GM21825 (cell line): ENCODE data around the gene RARS2.

Experiments
- ATAC-seq: cut with Tn5 transposase; IDR thresholded peaks from one replicate; pipeline ENCODE4 v1.9.1; 2021; ENCODE audit warnings: mild to moderate bottlenecking, moderate library complexity; ENCODE audit not compliant: unreplicated experiment

Gene RARS2

GRCh38 chr6:87574237-87574804, 15.5 kb downstream of the RARS2 start:
- no peak for ATAC-seq

- no peak for ATAC-seq
Observed at GRCh38 chr6:87573307-87574024, 16.3 kb downstream of the RARS2 start.

DNA sequence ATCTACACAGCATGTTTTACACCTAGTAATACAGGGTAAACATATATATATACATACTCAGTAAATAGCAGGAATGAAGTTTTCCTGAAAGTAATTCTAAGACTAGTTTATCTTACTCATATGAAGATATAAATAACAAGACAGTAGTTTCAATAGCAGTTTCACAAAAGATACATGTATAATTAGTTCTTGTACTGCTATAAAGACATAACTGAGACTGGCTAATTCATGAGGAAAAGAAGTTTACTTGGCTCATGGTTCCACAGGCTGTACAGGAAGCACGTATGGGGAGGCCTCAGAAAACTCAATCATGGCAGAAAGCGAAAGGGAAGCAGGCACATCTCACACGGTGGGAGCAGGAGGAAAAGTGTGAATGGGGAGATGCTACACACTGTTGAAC, 16.9 kb downstream of the RARS2 start:
- ATAC-seq: no peak

DNA sequence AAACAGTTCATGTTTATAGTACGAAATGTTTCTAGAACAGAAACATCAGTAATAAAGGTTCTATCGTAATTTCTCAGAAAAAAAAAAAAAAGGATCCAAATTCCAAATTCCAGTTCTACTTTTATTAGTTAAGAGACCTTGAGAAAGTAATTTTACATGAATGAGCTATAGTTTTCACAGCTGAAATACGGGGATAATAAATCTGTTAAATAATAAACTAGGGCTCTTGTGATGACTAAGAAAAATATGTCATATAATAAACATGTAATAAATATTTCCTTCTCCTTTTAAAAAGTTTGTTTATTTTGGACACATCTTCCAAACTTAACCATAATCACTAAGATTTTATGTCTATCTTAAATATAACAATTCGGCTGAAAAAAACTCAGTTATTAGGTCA, 17.8 kb downstream of the RARS2 start:
- ATAC-seq: no peak

- no peak for ATAC-seq
Observed at GRCh38 chr6:87561017-87561416, 28.8 kb downstream of the RARS2 start.

DNA sequence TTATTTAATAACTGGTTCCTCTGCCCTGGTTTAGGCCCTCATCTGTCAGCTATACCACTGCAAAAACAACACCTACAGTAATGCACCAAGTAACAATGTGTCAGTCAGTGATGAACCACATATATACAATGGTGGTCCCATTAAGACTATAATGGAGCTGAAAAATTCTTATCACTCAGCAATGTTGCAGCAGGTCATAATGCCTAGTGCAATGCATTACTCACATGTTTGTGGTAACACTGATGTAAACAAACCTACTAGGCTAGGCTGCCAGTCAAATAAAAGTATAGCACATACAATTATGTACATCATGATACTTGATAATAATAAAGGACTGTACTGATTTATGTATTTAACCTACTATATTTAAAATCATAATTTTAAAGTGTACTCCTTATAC, 31.3 kb downstream of the RARS2 start:
- ATAC-seq: no peak

- ATAC-seq: no peak
Observed at GRCh38 chr6:87555506-87555905, 34.3 kb downstream of the RARS2 start.

DNA sequence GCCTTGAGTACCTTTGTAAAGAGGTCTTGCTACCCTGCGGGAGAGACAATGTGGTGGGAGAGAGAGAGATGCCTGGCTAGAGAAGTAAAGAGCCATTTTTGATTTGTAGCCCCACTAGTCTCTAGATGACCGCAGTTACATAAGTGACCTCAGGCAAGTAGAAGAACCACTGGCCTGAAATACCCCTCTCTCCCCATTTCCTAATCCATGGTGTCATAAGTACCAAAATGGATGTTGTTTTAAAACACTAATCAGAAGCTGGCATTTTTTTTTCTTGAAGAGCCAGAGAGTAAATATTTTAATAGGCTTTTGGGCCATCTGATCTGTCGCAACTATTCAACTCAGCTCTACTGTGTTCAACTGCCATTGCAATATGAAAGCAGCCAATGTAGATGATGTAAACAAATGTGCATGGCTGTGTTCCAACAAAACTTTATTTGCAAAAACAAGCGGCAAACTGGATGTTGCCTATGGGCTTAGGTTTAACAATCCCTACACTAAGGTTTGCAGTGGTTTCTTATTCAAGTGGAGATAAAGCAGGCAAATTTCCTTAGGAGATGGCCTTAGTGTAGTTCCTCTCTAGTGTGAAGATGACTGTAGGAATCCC, 36.5 kb downstream of the RARS2 start:
- no peak for ATAC-seq

DNA sequence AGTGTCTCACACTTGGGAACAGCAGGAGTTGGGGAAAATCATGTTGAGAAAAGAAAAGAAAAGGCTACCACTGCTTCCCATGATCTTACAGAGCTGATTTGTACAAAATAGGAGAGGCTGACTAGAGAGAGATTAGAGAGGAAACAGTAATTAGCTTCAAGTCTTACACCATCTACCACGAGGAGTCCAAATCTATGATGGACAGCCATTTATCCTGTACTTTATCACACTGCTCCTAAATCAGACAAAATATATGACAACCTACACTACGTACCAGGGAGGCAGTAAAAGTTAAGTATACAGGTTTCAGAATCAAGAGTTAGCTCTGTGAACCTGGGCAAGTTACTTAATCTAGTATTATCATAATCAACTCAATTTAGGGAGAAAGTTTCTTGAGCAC, 38.0 kb downstream of the RARS2 start:
- ATAC-seq: no peak

- ATAC-seq: no peak
Observed at GRCh38 chr6:87544474-87544735, 45.4 kb downstream of the RARS2 start.

DNA sequence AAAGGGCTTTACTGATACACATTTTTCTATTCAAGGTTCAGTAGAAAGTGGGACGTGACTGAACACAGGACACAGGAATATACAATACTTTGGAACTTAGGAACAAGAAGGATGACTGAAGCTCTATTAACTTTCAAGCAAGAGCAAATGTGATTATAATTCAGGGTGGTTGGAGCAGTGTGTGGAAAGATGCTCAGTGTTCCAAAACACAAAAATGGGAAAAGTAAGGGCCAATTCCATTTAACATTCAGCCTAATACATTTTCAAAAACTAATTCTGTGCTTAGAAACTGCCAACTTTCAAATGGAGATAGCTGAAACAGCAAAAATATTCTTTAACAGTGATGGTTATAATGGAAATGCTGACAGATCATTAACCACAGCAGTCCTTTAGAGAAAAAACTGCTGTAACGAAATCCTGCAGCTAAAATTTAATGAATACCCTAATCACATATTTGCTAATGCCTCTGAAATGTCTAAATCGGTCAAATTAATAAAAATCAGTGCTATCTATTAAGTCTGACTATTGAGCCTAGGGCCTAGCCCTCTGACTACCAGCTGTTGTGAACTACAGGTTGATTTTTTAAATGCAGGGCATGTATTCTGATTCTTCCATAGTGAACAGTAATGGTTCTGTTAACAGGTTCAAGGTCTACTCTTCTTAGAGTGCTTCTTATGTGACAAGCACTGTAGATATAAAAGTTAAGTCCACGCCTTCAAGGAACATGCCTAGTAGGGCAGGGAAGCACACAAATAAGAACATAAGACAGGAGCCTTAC, 45.9 kb downstream of the RARS2 start:
- ATAC-seq: no peak

DNA sequence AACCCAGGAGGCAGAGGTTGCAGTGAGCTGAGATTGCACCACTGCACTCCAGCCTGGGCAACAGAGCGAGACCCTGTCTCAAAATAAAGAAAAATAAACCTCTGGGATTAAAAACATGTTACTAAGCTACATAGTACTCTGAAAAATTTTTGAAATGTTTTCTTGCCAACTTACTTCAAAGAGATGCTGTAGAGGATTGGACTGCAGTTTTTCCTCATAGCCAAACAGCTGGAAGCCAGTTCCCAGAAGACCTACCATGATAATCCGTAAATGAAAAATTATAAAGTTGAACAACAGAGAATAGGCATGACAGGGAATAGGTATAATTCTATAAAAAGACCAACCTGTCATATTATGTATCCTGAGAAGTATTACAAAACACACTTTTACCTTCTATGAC, 48.0 kb downstream of the RARS2 start:
- no peak for ATAC-seq

DNA sequence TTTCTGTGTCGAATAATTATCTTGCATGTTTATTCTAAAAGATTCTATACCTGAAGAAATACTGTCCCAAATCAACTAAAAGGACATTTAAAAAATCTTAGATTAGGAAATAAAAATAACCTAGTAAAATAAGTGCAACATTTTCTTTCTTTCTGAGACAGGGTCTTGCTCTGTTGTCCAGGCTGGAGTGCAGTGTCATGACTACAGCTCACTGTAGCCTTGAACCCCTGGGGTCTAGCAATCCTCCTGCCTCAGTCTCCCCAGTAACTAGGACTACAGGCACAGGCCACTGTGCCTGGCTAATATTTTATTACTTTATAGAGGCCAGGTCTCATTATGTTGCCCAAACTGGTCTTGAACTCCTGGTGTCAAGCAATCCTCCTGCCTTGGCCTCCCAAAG, 48.7 kb downstream of the RARS2 start:
- no peak for ATAC-seq

DNA sequence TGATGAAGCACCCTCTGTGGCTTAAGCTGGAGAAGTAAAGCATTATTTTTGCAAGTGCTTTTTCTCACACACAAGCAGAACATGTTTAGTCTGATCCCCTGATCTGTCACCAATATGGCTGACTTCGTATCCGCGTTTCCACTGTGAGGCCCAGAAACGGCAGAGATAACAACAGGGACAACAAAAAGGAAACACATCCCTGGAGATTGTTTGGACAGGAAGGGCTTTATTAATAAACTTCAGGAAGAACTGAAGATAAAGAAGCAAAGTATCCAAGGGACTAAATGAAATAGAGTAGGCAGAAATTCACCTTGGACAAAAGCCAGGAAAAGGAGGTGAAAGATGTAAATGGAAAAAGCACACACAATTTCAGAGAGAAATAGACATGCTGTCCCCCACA, 49.2 kb downstream of the RARS2 start:
- ATAC-seq: no peak

DNA sequence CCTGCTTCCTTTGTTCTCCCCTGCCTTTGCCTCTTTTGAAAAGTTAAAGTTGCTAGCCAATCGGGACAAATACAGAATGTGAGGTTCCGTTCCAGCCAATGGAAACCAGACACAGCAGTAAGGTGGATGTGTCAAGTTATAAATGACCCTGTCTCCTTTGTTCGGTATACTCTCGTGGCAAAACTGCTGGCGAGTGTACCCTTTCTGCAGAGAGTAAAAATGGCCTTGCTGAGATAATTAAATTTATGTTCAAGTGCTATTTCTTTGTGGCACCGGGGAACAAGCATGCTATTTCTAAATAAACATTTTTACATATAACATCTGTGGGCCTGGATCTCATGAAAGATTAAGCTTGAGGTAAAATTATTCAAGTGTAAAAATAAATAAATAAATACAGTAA, 50.2 kb downstream of the RARS2 start:
- ATAC-seq: no peak

- no peak for ATAC-seq
Observed at GRCh38 chr6:87538510-87539260, 51.1 kb downstream of the RARS2 start.

GRCh38 chr6:87534377-87535047, 55.3 kb downstream of the RARS2 start:
- ATAC-seq: no peak

DNA sequence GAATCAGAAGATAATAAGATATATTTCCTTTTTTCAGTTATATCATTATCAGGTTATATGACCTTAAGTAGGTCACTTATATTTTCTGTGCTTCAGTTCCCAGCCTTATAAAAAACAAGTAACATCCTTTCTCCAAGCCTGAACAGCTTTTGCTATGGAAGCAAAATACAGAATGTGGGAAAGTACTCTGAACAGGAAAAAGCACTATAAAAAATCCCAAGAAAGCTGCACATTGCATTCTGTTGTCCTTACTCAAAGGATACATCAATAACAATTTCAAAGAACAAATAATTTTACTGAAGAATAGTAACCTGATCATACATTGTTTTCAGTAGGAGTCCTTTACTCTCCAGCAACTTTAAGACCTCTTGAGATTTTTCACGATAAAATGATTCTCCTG, 60.6 kb downstream of the RARS2 start:
- no peak for ATAC-seq

GRCh38 chr6:87522686-87523085, 67.1 kb downstream of the RARS2 start:
- ATAC-seq: no peak

DNA sequence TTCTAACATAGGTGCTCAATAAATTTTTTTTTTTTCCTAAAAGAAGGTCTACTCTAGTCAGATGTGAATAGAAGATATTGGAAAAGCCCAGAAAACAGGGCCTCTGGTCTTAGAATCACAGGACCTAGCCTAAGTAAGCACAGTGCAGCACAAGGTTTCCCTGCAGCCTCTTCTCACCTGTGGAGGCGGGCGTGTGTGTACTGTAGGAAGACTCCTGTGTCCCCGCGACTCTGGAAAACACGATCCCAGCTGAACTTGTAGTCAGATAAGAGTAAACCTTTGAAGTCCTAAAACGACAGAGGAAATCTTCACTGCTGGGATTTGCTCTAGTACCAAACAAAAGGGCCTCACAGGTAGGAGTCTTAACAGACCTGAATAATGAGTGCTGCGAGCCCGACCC, 71.3 kb downstream of the RARS2 start:
- ATAC-seq: no peak

- ATAC-seq: no peak
Observed at GRCh38 chr6:87514831-87515230, 75.0 kb downstream of the RARS2 start.
